Panc1 (cell line): ENCODE data around the gene CAV1. TPM values are rescaled to one million over a fixed set of nuclear protein-coding genes. Genes with fewer than 3 reads are reported as not detected.

ENCODE experiments used
- ATAC-seq: fragments of 200-7000 bp; cut with Tn5 transposase; 2 replicates; pipeline ENCODE4 v1.9.1; 2020; ENCODE audit warnings: mild to moderate bottlenecking, moderate library complexity
- BruUV-seq: library from RNA; stranded (reverse); fragments of 400-500 nt; replicated peaks from 2 replicates; lab custom pipeline; 2021; lab: Mats Ljungman, UMichigan
- CTCF ChIA-PET: fragments of 300-600 bp; sonication (Branson Sonifier 250); formaldehyde crosslinking; loops from one replicate; lab custom pipeline; 2022; ENCODE audit warnings: antibody characterized with exemption; lab: Charles Lee
- POLR2A ChIA-PET: fragments of 300-600 bp; sonication (Branson Sonifier 250); formaldehyde crosslinking; loops from one replicate; lab custom pipeline; 2022; ENCODE audit warnings: antibody characterized with exemption; lab: Charles Lee
- DNase-seq: peaks from one replicate; pipeline ENCODE4 v3.0.0-alpha.2; 2010; ENCODE audit warnings: low read depth, low spot score
- H3K27ac ChIP-seq: 2 replicates; pipeline ENCODE4 v1.5.1; 2011; ENCODE audit warnings: mild to moderate bottlenecking, low read length, inconsistent platforms
- H3K27me3 ChIP-seq: fragments of 200-500 bp; sonication (Bioruptor generic); 2 replicates; pipeline ENCODE4 v1.6.0; 2014; ENCODE audit warnings: low read length, inconsistent platforms; ENCODE audit not compliant: control insufficient read depth, insufficient read depth
- H3K36me3 ChIP-seq: fragments of 200-500 bp; sonication (Bioruptor generic); 2 replicates; pipeline ENCODE4 v1.5.1; 2014; ENCODE audit warnings: inconsistent platforms, mild to moderate bottlenecking, low read length, moderate library complexity; ENCODE audit not compliant: control insufficient read depth, insufficient read depth
- H3K4me1 ChIP-seq: 2 replicates; pipeline ENCODE4 v1.5.1; 2011; ENCODE audit warnings: inconsistent platforms, mild to moderate bottlenecking, low read length, moderate library complexity; ENCODE audit not compliant: control insufficient read depth, insufficient read depth
- H3K4me3 ChIP-seq, 2 experiments: 2 replicates each; pipeline ENCODE4 v1.5.1; 2011 to 2012; ENCODE audit warnings: low read depth in 2 of 2, low read length in 2 of 2, mild to moderate bottlenecking in 2 of 2, inconsistent platforms in 1 of 2, moderate library complexity in 1 of 2
- H3K9me3 ChIP-seq: fragments of 200-500 bp; sonication (Bioruptor generic); 2 replicates; pipeline ENCODE4 v1.5.1; 2014; ENCODE audit warnings: low read depth, mild to moderate bottlenecking, inconsistent platforms, low read length, moderate library complexity; ENCODE audit not compliant: control insufficient read depth, insufficient read depth
- POLR2AphosphoS5 ChIP-seq: IDR thresholded peaks from 2 replicates; pipeline ENCODE4 v1.6.1; 2012; ENCODE audit warnings: mild to moderate bottlenecking, low read depth, low read length, moderate library complexity
- SIN3A ChIP-seq: IDR thresholded peaks from 2 replicates; pipeline ENCODE4 v1.6.1; 2012; ENCODE audit warnings: low read depth, mild to moderate bottlenecking, low read length, moderate library complexity, borderline replicate concordance; ENCODE audit not compliant: insufficient read depth
- TCF7L2 ChIP-seq: IDR thresholded peaks from 2 replicates; pipeline ENCODE4 v1.6.1; 2011; ENCODE audit warnings: mild to moderate bottlenecking, low read depth, low read length, inconsistent platforms
- in situ Hi-C: cut with HindIII; loops from 2 replicates; pipeline ENCODE4 v1.10.0; 2016; ENCODE audit warnings: low sequenced_read_pairs, low pct_unique_long_range_greater_than_20kb
- intact Hi-C: fragments of 100-400 bp; cut with micrococcal nuclease; formaldehyde crosslinking; loops from one replicate; pipeline ENCODE4 v1.10.0; 2022; ENCODE audit not compliant: unreplicated experiment
- total RNA-seq: library from RNA; stranded (reverse); gene quantifications from one replicate; pipeline ENCODE4 v1.2.1, GENCODE V29; 2021; ENCODE audit not compliant: unreplicated experiment
- TF ChIP-seq, protein P1 (sequence below), 2 experiments: IDR thresholded peaks; 2 replicates each; pipeline ENCODE4 v1.6.1; 2011 to 2012; ENCODE audit warnings: low read depth in 2 of 2, control low read depth in 1 of 2, low read length in 1 of 2, mild to moderate bottlenecking in 1 of 2, moderate library complexity in 1 of 2; ENCODE audit not compliant: insufficient read depth in 1 of 2
- TF ChIP-seq, protein P2 (sequence below): fragments of 450-650 bp; IDR thresholded peaks from 2 replicates; pipeline ENCODE4 v1.5.1; 2017; ENCODE audit warnings: mild to moderate bottlenecking

The CAV1 gene
- total RNA-seq, 1 experiment from 2014 or later = 496 TPM

DNA sequence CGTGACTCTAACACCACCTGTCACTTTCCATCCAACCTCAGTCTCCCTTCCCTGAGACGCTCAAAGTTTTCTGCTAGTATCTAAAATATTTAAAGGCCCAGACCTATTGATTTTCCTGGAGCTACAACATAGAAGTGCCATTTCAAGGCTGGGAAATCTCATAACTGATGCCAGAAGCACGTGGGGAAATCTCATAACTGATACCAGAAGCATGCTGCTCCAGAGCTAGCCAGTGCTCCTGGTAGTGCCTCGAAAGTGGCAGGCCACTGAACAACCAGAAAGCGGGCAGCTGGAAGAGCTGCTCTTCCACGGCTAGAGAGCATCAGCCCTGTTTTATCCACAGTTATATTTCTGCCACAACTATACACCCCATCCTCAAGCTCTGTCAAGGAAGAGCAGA lies 72.5 kb downstream of the CAV1 start:
- ChIA-PET POLR2A (no interaction called here), CTCF (no interaction called here)
- H3K27ac ChIP-seq = no peak overlapping the region
- H3K4me1 ChIP-seq = peaks cover 12% of the 10 kb centered on the region
- intact Hi-C loops = no loop called here
- no peak for DNase-seq
- no peak for ATAC-seq
- H3K4me3 ChIP-seq = no peak overlapping the region
- no TSS peak for BruUV-seq
- in situ Hi-C loops = no loop called here
- no peaks in the 10 kb centered on the region for H3K27me3 ChIP-seq
- TF ChIP-seq SIN3A (no peak), TCF7L2 (no peak), POLR2AphosphoS5 (no peak)
- TF ChIP-seq, protein P1, sequence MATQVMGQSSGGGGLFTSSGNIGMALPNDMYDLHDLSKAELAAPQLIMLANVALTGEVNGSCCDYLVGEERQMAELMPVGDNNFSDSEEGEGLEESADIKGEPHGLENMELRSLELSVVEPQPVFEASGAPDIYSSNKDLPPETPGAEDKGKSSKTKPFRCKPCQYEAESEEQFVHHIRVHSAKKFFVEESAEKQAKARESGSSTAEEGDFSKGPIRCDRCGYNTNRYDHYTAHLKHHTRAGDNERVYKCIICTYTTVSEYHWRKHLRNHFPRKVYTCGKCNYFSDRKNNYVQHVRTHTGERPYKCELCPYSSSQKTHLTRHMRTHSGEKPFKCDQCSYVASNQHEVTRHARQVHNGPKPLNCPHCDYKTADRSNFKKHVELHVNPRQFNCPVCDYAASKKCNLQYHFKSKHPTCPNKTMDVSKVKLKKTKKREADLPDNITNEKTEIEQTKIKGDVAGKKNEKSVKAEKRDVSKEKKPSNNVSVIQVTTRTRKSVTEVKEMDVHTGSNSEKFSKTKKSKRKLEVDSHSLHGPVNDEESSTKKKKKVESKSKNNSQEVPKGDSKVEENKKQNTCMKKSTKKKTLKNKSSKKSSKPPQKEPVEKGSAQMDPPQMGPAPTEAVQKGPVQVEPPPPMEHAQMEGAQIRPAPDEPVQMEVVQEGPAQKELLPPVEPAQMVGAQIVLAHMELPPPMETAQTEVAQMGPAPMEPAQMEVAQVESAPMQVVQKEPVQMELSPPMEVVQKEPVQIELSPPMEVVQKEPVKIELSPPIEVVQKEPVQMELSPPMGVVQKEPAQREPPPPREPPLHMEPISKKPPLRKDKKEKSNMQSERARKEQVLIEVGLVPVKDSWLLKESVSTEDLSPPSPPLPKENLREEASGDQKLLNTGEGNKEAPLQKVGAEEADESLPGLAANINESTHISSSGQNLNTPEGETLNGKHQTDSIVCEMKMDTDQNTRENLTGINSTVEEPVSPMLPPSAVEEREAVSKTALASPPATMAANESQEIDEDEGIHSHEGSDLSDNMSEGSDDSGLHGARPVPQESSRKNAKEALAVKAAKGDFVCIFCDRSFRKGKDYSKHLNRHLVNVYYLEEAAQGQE (IDR thresholded peaks at IDR 0.05; ENCODE audit: insufficient read depth in 1 of 2, low read depth in 2 of 2, low read length in 1 of 2) = no peak
- TF ChIP-seq, protein P2, sequence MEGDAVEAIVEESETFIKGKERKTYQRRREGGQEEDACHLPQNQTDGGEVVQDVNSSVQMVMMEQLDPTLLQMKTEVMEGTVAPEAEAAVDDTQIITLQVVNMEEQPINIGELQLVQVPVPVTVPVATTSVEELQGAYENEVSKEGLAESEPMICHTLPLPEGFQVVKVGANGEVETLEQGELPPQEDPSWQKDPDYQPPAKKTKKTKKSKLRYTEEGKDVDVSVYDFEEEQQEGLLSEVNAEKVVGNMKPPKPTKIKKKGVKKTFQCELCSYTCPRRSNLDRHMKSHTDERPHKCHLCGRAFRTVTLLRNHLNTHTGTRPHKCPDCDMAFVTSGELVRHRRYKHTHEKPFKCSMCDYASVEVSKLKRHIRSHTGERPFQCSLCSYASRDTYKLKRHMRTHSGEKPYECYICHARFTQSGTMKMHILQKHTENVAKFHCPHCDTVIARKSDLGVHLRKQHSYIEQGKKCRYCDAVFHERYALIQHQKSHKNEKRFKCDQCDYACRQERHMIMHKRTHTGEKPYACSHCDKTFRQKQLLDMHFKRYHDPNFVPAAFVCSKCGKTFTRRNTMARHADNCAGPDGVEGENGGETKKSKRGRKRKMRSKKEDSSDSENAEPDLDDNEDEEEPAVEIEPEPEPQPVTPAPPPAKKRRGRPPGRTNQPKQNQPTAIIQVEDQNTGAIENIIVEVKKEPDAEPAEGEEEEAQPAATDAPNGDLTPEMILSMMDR = no peak
- no peaks in the 10 kb centered on the region for H3K9me3 ChIP-seq
- no peaks in the 10 kb centered on the region for H3K36me3 ChIP-seq

DNA sequence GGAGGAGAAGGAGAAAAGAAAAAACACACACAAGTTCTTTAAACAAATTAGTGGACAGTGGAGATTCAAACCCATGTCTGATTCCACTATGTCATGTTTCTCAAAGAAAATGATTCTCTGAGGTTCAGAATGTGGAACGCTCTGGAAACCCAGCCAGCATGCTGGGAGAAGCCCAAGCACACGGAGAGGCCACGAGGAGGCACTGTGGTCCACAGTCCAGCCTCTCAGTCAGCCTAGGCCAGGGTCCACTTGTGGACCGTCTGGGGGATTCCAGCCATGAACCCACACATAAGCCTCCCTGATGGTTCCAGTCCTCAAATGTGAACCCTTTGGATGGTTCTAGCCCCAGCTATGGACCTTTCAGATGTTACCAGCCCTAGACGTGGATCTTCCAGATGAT lies 73.4 kb downstream of the CAV1 start:
- no peak overlapping the region for H3K27ac ChIP-seq
- ATAC-seq (peak; percentile 65; the same call in 1 of the 2 replicates), DNase-seq (no peak)
- intact Hi-C loops = no loop called here
- no peaks in the 10 kb centered on the region for H3K36me3 ChIP-seq
- H3K27me3 ChIP-seq = no peaks in the 10 kb centered on the region
- no peak overlapping the region for H3K4me3 ChIP-seq
- TF ChIP-seq, protein P2 = peak; percentile 52
- TF ChIP-seq TCF7L2 = no peak
- in situ Hi-C loops = no loop called here
- no peaks in the 10 kb centered on the region for H3K9me3 ChIP-seq
- CTCF ChIA-PET = no interaction called here
- BruUV-seq = no TSS peak
- H3K4me1 ChIP-seq = peaks cover 3% of the 10 kb centered on the region; the same call in 1 of the 2 replicates
- POLR2A ChIA-PET = no interaction called here
